A549 (cell line): Measurements from ENCODE around the gene PHF21B. TPM values are rescaled to one million over a fixed set of nuclear protein-coding genes. Genes with fewer than 3 reads are reported as not detected.

Experiments used
- ATAC-seq, 2 experiments: fragments of 200-7000 bp in 1 of 2; fragments of >200 bp in 1 of 2; cut with Nextera tagmentation in 1 of 2; cut with Tn5 transposase in 1 of 2; 3 replicates each; pipeline versions ENCODE4 v1.8.0 to v1.9.1; 2018 to 2020; ENCODE audit warnings: mild to moderate bottlenecking in 1 of 2, moderate library complexity in 1 of 2
- CTCF ChIA-PET: fragments of 300-600 bp; sonication (Branson Sonifier 250); formaldehyde crosslinking; extraction: SDS; loops from one replicate; lab custom pipeline; 2021; ENCODE audit warnings: antibody characterized with exemption, inconsistent platforms; lab: Yijun Ruan, JAX
- POLR2A ChIA-PET: fragments of 350-600 bp; formaldehyde crosslinking; extraction: SDS; loops from one replicate; lab custom pipeline; 2021; ENCODE audit warnings: antibody characterized with exemption, inconsistent platforms; lab: Yijun Ruan, JAX
- DNase-seq, 2 experiments: peaks; one replicate each; pipeline versions ENCODE4 v3.0.0 to v3.0.0-alpha.2; 2011 to 2016; ENCODE audit warnings: low read depth in 1 of 2, low spot score in 1 of 2
- FAIRE-seq: peaks from 2 replicates; lab custom pipeline; 2011; peaks lifted over from hg19 to GRCh38; lab: Jason Lieb, UNC
- H3K27ac ChIP-seq, 2 experiments: fragments of >200 bp; sonication (Bioruptor Twin); formaldehyde crosslinking; 3 replicates each; pipeline ENCODE4 v1.5.1; 2016 to 2017
- H3K4me1 ChIP-seq: fragments of >200 bp; sonication (Bioruptor Twin); formaldehyde crosslinking; 3 replicates; pipeline ENCODE4 v1.6.1; 2016
- H3K4me2 ChIP-seq: fragments of >200 bp; sonication (Bioruptor Twin); formaldehyde crosslinking; 3 replicates; pipeline ENCODE4 v1.6.1; 2016
- H3K4me3 ChIP-seq: fragments of >200 bp; sonication (Bioruptor Twin); formaldehyde crosslinking; 3 replicates; pipeline ENCODE4 v1.5.1; 2016
- H3K9me3 ChIP-seq: fragments of >200 bp; sonication (Bioruptor Twin); formaldehyde crosslinking; 3 replicates; pipeline ENCODE4 v1.6.1; 2016
- CBX2 ChIP-seq: fragments of 200-600 bp; sonication (generic); IDR thresholded peaks from 2 replicates; pipeline ENCODE4 v1.6.1; 2016; ENCODE audit warnings: low read depth, mild to moderate bottlenecking, borderline replicate concordance
- CBX8 ChIP-seq: fragments of 200-600 bp; sonication (generic); IDR thresholded peaks from 2 replicates; pipeline ENCODE4 v1.6.1; 2016
- CHD2 ChIP-seq: fragments of 150-350 bp; IDR thresholded peaks from 2 replicates; pipeline ENCODE4 v1.6.1; 2014; ENCODE audit warnings: low read length; ENCODE audit not compliant: partially characterized antibody
- EHF ChIP-seq: fragments of 250-450 bp; sonication (Bioruptor Pico); IDR thresholded peaks from 2 replicates; pipeline ENCODE4 v1.5.0; 2020; ENCODE audit warnings: mild to moderate bottlenecking
- ESRRA ChIP-seq: fragments of 150-350 bp; IDR thresholded peaks from 2 replicates; pipeline ENCODE4 v1.6.1; 2014; ENCODE audit warnings: mild to moderate bottlenecking, low read length, borderline replicate concordance
- FOSL2 ChIP-seq, 2 experiments: fragments of 450-650 bp in 1 of 2; fragments of >200 bp in 1 of 2; sonication (Bioruptor Twin) in 1 of 2; formaldehyde crosslinking; IDR thresholded peaks; 2 replicates each; pipeline versions ENCODE4 v1.5.0 to v1.6.1; 2016 to 2020; ENCODE audit warnings: mild to moderate bottlenecking in 1 of 2, moderate library complexity in 1 of 2
- GATA3 ChIP-seq: IDR thresholded peaks from 2 replicates; pipeline ENCODE4 v1.6.1; 2012; ENCODE audit warnings: borderline replicate concordance
- HDAC2 ChIP-seq: fragments of 200-600 bp; sonication (generic); IDR thresholded peaks from 2 replicates; pipeline ENCODE4 v1.6.1; 2016
- HEYL ChIP-seq: fragments of 250-450 bp; sonication (Bioruptor Pico); IDR thresholded peaks from 2 replicates; pipeline ENCODE4 v1.8.0; 2021; ENCODE audit warnings: mild to moderate bottlenecking, moderate library complexity
- HOXB13 ChIP-seq: fragments of 250-450 bp; sonication (Bioruptor Pico); IDR thresholded peaks from 2 replicates; pipeline ENCODE4 v1.5.0; 2020; ENCODE audit warnings: low read depth, mild to moderate bottlenecking, moderate library complexity
- KDM5A ChIP-seq: fragments of 200-600 bp; sonication (generic); IDR thresholded peaks from 2 replicates; pipeline ENCODE4 v1.6.1; 2016; ENCODE audit warnings: antibody characterized with exemption, mild to moderate bottlenecking
- MAZ ChIP-seq: fragments of 150-350 bp; IDR thresholded peaks from 2 replicates; pipeline ENCODE4 v1.6.1; 2014; ENCODE audit warnings: antibody characterized with exemption, low read depth, low read length, borderline replicate concordance
- MYC ChIP-seq: IDR thresholded peaks from 2 replicates; pipeline ENCODE4 v1.6.1; 2012; ENCODE audit warnings: mild to moderate bottlenecking, inconsistent platforms, low read length, improper control_type of control experiment, borderline replicate concordance
- POLR2AphosphoS2 ChIP-seq: conservative IDR thresholded peaks from 2 replicates; pipeline ENCODE4 v1.6.1; 2012; ENCODE audit warnings: low read length, improper control_type of control experiment, inconsistent platforms
- RAD21 ChIP-seq, 2 experiments: fragments of >200 bp in 1 of 2; sonication (Bioruptor Twin) in 1 of 2; formaldehyde crosslinking in 1 of 2; IDR thresholded peaks in 1 of 2; conservative IDR thresholded peaks in 1 of 2; 2 replicates in 1 of 2; 3 replicates in 1 of 2; pipeline ENCODE4 v1.6.1; 2012 to 2018; ENCODE audit warnings: inconsistent platforms in 1 of 2
- RARB ChIP-seq: fragments of 250-450 bp; sonication (Bioruptor Pico); IDR thresholded peaks from 2 replicates; pipeline ENCODE4 v1.8.0; 2021; ENCODE audit warnings: mild to moderate bottlenecking, moderate library complexity
- RNF2 ChIP-seq: fragments of 200-600 bp; sonication (generic); IDR thresholded peaks from 2 replicates; pipeline ENCODE4 v1.6.1; 2016; ENCODE audit warnings: low read depth, mild to moderate bottlenecking, antibody characterized with exemption, moderate library complexity, borderline replicate concordance
- SMC3 ChIP-seq: fragments of >200 bp; sonication (Bioruptor Twin); formaldehyde crosslinking; IDR thresholded peaks from 3 replicates; pipeline ENCODE4 v1.6.1; 2018; ENCODE audit warnings: inconsistent platforms
- TFCP2L1 ChIP-seq: fragments of 250-450 bp; sonication (Bioruptor Pico); IDR thresholded peaks from 2 replicates; pipeline ENCODE4 v1.5.0; 2021; ENCODE audit warnings: mild to moderate bottlenecking
- ZSCAN20 ChIP-seq: fragments of 250-450 bp; sonication (Bioruptor Pico); IDR thresholded peaks from 2 replicates; pipeline ENCODE4 v1.8.0; 2022; ENCODE audit warnings: mild to moderate bottlenecking, moderate library complexity
- whole genome bisulfite sequencing: methylation state at CpG from one replicate; pipeline ENCODE4 v1.1.6; 2017; ENCODE audit errors: missing lambda C conversion rate; 5-methylcytosine and 5-hydroxymethylcytosine counted together
- polyA plus RNA-seq, 4 experiments: library from polyadenylated mRNA; depleted of rRNA in 3 of 4; stranded (reverse); fragments of >200 nt; fragmentation: RNase III in 1 of 4; extraction: RNeasy Plus Mini Kit Qiagen cat#74134 plus additional on column Dnase treatment in 1 of 4; gene quantifications; 2 replicates in 3 of 4; 3 replicates in 1 of 4; pipeline ENCODE4 v1.2.3, GENCODE V29; 2011 to 2017
- TF ChIP-seq, protein P1 (sequence below): fragments of >200 bp; sonication (Bioruptor Twin); formaldehyde crosslinking; IDR thresholded peaks from 3 replicates; pipeline ENCODE4 v1.5.1; 2016
- TF ChIP-seq, protein P2 (sequence below): IDR thresholded peaks from 2 replicates; pipeline ENCODE4 v1.6.1; 2012; ENCODE audit warnings: low read depth, borderline replicate concordance

PHF21B gene
- polyA plus RNA-seq, 2 of the 4 experiments (the other 2 are of a cell fraction): 0.50 to 0.70 TPM

DNA sequence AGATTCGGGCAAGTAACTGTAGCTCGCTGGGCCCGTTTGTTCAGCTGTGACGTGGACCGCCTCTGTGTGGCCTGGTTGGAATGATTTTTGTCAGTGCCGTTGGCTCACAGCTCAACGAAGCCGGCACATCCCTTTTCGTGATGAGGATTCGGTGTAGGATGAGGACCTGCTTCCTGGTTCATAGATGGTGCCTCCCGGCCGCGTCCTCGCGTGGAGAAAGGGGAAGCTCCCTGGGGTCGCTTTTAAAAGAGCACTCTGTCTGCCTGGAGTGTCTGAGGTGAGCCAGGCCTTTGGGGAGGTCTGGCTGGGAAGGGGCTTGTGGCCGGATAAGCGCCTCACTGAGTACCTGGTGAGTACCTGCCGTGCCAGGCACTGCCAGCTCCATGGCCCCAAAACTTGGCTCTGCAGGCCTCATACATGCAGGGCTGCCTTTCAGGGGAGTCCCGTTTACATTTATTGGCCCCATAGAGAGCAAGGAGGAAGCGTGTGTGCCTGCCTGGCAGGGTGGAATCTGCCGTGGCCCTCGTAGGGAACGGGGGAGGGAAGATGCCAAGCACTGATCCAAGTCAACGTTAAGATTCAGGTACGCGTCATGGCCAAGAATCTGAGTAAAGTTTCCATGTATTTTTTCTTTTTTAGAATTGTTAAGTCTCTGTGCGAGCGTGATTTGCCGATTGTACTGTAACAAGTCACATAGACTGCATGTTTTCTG is 169.0 kb downstream of the PHF21B start:
- H3K4me3 ChIP-seq: no peak overlapping the region
- no peak overlapping the region for H3K4me2 ChIP-seq
- ATAC-seq (no peak), DNase-seq (no peak), FAIRE-seq (no peak)
- no peak for TF ChIP-seq CBX2
- no peak for TF ChIP-seq RAD21 (conservative IDR thresholded peaks at IDR 0.05 in 1 of 2, IDR thresholded peaks at IDR 0.05 in 1 of 2)
- TF ChIP-seq KDM5A: no peak
- TF ChIP-seq RNF2: no peak
- no peak for TF ChIP-seq POLR2AphosphoS2
- no peak for TF ChIP-seq HEYL (CRISPR knock-in tag)
- no peak for TF ChIP-seq SMC3
- TF ChIP-seq GATA3: no peak
- TF ChIP-seq ZSCAN20 (CRISPR knock-in tag): no peak
- TF ChIP-seq HOXB13 (CRISPR knock-in tag): no peak
- no peak for TF ChIP-seq TFCP2L1 (CRISPR knock-in tag)
- TF ChIP-seq, protein P1, sequence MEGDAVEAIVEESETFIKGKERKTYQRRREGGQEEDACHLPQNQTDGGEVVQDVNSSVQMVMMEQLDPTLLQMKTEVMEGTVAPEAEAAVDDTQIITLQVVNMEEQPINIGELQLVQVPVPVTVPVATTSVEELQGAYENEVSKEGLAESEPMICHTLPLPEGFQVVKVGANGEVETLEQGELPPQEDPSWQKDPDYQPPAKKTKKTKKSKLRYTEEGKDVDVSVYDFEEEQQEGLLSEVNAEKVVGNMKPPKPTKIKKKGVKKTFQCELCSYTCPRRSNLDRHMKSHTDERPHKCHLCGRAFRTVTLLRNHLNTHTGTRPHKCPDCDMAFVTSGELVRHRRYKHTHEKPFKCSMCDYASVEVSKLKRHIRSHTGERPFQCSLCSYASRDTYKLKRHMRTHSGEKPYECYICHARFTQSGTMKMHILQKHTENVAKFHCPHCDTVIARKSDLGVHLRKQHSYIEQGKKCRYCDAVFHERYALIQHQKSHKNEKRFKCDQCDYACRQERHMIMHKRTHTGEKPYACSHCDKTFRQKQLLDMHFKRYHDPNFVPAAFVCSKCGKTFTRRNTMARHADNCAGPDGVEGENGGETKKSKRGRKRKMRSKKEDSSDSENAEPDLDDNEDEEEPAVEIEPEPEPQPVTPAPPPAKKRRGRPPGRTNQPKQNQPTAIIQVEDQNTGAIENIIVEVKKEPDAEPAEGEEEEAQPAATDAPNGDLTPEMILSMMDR: no peak
- no peak for TF ChIP-seq MAZ
- no peak for TF ChIP-seq MYC
- no peak for TF ChIP-seq FOSL2 (IDR thresholded peaks at IDR 0.05)
- no peak for TF ChIP-seq FOSL2 (CRISPR knock-in tag; IDR thresholded peaks at IDR 0.05)
- WGBS: 85% methylated on average over 29 of the region's 30 CpGs
- CTCF ChIA-PET: interaction anchor here (0.7 to 1.8 kb wide), 2 partner anchors 20 to 142 kb away, joined by 3 to 7 read pairs; no protein-coding TSS in a partner anchor
- no peaks in the 10 kb centered on the region for H3K4me1 ChIP-seq
- H3K27ac ChIP-seq: no peak overlapping the region
- no peaks in the 10 kb centered on the region; the same call in 2 of the 3 replicates for H3K9me3 ChIP-seq
- POLR2A ChIA-PET: no interaction called here

DNA sequence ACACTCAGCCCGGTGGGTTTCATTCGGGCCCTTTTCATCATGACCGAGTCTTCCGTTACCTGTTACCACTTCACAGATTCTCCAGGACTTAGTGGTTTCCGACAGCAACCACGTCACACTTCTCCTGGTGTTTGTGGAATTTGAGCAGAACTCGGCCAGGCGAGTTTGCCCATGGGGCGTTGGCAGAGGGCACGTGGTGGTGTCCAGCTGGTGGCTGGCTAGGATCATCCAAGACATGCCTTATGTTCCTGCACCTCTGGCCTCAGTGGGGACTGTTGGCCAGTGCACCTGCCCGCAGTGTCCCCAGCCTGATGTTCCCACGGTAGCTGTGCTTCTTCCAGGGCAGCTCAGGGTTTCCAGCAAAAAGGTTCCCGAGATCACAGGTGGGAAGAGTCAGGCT is 170.1 kb downstream of the PHF21B start:
- H3K27ac ChIP-seq: no peak overlapping the region
- FAIRE-seq (no peak), DNase-seq (no peak), ATAC-seq (no peak)
- ChIA-PET POLR2A (no interaction called here), CTCF (interaction anchor here (1.0 to 1.8 kb wide), 2 partner anchors 19 to 21 kb away, joined by 3 to 7 read pairs; no protein-coding TSS in a partner anchor)
- H3K9me3 ChIP-seq: no peaks in the 10 kb centered on the region; the same call in 2 of the 3 replicates
- H3K4me3 ChIP-seq: no peak overlapping the region
- WGBS: 85% methylated on average over 13 of the region's 13 CpGs
- no peak overlapping the region for H3K4me2 ChIP-seq
- TF ChIP-seq ZSCAN20 (CRISPR knock-in tag) (no peak), MYC (no peak), CBX8 (no peak), RNF2 (no peak), RARB (CRISPR knock-in tag) (no peak), EHF (CRISPR knock-in tag) (no peak), CBX2 (no peak), CHD2 (no peak), ESRRA (no peak), HDAC2 (no peak), FOSL2 (IDR thresholded peaks at IDR 0.05) (no peak), FOSL2 (CRISPR knock-in tag; IDR thresholded peaks at IDR 0.05) (no peak)
- TF ChIP-seq, protein P2, sequence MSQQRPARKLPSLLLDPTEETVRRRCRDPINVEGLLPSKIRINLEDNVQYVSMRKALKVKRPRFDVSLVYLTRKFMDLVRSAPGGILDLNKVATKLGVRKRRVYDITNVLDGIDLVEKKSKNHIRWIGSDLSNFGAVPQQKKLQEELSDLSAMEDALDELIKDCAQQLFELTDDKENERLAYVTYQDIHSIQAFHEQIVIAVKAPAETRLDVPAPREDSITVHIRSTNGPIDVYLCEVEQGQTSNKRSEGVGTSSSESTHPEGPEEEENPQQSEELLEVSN: no peak
- H3K4me1 ChIP-seq: no peaks in the 10 kb centered on the region
